ENCODE measurements around the gene FEV. TPM values are rescaled to one million over a fixed set of nuclear protein-coding genes. Genes with fewer than 3 reads are reported as not detected.

The FEV gene
- total and polyA plus RNA-seq, 8 donors = 0.35 to 32.6 (median 1.4) TPM

DNA sequence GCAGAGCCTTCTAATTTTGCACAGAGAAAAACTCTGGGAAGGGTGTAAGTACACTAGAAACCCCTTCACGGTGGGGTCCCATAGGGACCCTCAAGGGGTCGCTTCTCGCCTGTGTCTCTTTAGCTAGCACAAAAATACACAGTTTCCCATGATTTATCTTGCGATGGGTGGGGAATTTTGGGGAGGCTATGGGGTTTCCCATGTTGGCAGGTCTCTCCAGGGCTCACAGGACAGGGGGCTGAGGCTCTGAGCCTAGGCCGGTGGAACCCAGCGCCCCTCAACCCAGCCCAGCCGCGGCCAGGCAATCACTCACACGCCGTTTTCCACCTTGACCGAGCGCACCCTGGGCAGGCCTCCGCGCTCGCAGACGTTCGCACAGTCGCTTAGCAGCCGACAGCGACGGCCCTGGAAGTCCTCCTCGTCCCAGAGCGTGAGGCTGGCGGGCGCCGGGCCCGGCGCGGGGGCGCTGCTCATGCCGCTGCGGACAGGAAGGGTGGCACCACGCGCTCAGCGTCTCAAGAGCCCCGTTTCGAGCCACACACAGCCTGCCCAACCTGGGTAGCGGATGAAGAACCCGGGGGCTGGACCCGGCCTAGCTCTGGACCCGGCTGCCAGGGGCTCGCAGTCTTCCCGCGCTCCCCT lies 7.8 kb upstream of the FEV start:
- peak in 3 of 4 donors; percentile 2 to 17 (median 6) for ATAC-seq
- Histone ChIP-seq H3K36me3 (no peaks in the 10 kb centered on the region), H3K4me1 (peaks cover 10 to 15% (median 13%) of the 10 kb centered on the region in 3 donors), H3K4me3 (peak overlapping the region; percentile 10 to 52 (median 27)), H3K27ac (no peak overlapping the region), H3K9me3 (no peaks in the 10 kb centered on the region), H3K27me3 (peaks cover 0 to 22% (median 0%) of the 10 kb centered on the region in 4 donors)
- 2% methylated on average over 41 to 44 of the region's 44 CpGs for WGBS, 2 donors
- DNase-seq = peak in 2 of 6 donors; percentile 50 to 74
- FAIRE-seq = no peak
- TF ChIP-seq, protein P1, sequence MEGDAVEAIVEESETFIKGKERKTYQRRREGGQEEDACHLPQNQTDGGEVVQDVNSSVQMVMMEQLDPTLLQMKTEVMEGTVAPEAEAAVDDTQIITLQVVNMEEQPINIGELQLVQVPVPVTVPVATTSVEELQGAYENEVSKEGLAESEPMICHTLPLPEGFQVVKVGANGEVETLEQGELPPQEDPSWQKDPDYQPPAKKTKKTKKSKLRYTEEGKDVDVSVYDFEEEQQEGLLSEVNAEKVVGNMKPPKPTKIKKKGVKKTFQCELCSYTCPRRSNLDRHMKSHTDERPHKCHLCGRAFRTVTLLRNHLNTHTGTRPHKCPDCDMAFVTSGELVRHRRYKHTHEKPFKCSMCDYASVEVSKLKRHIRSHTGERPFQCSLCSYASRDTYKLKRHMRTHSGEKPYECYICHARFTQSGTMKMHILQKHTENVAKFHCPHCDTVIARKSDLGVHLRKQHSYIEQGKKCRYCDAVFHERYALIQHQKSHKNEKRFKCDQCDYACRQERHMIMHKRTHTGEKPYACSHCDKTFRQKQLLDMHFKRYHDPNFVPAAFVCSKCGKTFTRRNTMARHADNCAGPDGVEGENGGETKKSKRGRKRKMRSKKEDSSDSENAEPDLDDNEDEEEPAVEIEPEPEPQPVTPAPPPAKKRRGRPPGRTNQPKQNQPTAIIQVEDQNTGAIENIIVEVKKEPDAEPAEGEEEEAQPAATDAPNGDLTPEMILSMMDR (IDR thresholded peaks at IDR 0.05) = no peak
- intact Hi-C loops (cut with DNase I) = no loop called here

- no peak overlapping the region for H3K4me3 ChIP-seq
- no peaks in the 10 kb centered on the region for H3K36me3 ChIP-seq
- TF ChIP-seq, protein P1 (IDR thresholded peaks at IDR 0.05) = no peak
- H3K27ac ChIP-seq = no peak overlapping the region
- intact Hi-C loops (cut with DNase I) = no loop called here
- DNase-seq (no peak), FAIRE-seq (no peak), ATAC-seq (no peak)
- WGBS, 2 donors = 28 to 30% methylated on average over 7 of the region's 7 CpGs
- H3K4me1 ChIP-seq = peaks cover 6 to 13% (median 11%) of the 10 kb centered on the region in 3 donors
- H3K9me3 ChIP-seq = no peaks in the 10 kb centered on the region
- peaks cover 0 to 28% (median 0%) of the 10 kb centered on the region in 4 donors for H3K27me3 ChIP-seq
Measured at GRCh38 chr2:218992196-218992595, 7.2 kb upstream of the FEV start.

DNA sequence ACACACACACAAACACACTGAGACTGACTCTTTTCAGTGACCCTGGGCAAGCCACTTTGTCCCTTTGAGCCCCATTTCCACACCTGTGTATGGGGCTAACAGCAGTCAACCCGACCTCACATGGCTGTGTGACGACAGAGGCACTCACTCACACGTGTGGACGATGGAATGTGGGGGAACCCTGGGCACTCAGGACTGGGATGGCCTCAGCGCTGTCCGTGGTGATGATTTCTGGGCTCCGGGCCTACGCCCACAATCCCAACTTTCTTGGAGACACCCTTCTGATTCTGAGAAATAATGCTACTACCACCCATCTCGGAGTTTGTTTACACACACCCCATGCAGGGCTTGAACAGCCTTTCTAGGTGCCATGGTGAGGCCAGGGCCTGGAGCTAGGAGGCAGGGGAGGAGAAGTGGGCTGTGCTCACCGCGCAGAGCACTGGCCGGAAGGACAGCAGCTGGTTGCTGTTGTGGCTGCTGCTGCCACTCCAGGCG lies 6.7 kb upstream of the FEV start:
- Histone ChIP-seq H3K4me1 (peaks cover 6 to 13% (median 8%) of the 10 kb centered on the region in 3 donors), H3K4me3 (no peak overlapping the region), H3K27ac (no peak overlapping the region), H3K9me3 (no peaks in the 10 kb centered on the region), H3K36me3 (no peaks in the 10 kb centered on the region), H3K27me3 (peaks cover 0 to 28% (median 0%) of the 10 kb centered on the region in 4 donors)
- TF ChIP-seq, protein P1 (IDR thresholded peaks at IDR 0.05) = no peak
- 36 to 49% methylated on average over 13 of the region's 13 CpGs for WGBS, 2 donors
- ATAC-seq (no peak), FAIRE-seq (no peak), DNase-seq (no peak)
- intact Hi-C loops (cut with DNase I) = no loop called here

DNA sequence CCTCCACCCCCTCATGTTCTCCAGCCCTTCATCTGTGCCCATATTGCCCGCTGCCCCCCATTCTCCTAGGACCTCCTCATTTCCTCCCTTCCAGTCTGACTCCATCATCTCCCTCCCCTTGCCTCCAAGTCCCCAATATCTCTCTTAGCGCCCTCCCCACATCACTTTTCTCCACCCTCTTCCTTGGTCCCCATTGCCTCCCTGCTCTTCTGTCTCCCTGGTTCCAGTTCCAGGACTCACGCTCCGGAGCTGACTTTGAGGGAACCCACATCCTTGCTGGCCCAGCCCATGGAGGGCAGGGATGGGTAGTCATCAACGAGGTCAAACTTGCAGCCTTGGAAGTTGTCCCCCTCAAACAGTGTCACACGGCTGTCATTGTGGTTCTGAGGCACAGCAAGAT lies 5.6 kb upstream of the FEV start:
- H3K36me3 ChIP-seq = no peaks in the 10 kb centered on the region
- no peak for ATAC-seq
- intact Hi-C loops (cut with DNase I) = no loop called here
- WGBS, 2 donors = 19 to 25% methylated on average over 6 of the region's 6 CpGs
- DNase-seq = no peak
- H3K4me3 ChIP-seq = no peak overlapping the region
- FAIRE-seq = no peak
- H3K9me3 ChIP-seq = no peaks in the 10 kb centered on the region
- H3K4me1 ChIP-seq = peaks cover 5 to 13% (median 6%) of the 10 kb centered on the region in 3 donors
- H3K27ac ChIP-seq = no peak overlapping the region
- H3K27me3 ChIP-seq = peaks cover 0 to 28% (median 0%) of the 10 kb centered on the region in 4 donors
- TF ChIP-seq, protein P1 (IDR thresholded peaks at IDR 0.05) = no peak

DNA sequence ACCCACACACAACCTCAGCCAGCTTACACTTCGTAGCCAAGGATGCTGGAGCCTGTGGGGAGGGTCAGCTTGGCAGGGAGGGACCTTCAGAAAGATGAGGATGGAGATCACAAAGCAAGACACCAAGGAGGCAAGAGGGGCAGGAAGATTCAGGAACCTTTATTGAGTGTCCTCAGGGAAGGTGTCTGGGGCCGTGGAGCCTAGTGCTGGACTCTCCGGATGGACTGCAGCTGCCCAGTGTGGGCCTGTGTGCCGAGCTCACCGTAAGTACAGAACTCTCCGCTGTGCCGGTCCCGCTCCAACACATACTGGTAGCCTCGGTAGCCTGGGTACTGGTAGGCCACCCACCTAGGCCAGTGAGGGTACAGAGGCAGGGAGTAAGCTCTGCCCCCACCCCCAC lies 5.1 kb upstream of the FEV start:
- Histone ChIP-seq H3K4me1 (peaks cover 4 to 14% (median 6%) of the 10 kb centered on the region in 3 donors), H3K36me3 (no peaks in the 10 kb centered on the region), H3K4me3 (no peak overlapping the region), H3K9me3 (no peaks in the 10 kb centered on the region), H3K27ac (no peak overlapping the region), H3K27me3 (peaks cover 0 to 29% (median 3%) of the 10 kb centered on the region in 4 donors)
- 22 to 24% methylated on average over 9 of the region's 9 CpGs for WGBS, 2 donors
- intact Hi-C loops (cut with DNase I) = no loop called here
- ATAC-seq (no peak), FAIRE-seq (no peak), DNase-seq (peak in 1 of 6 donors; percentile 61)
- TF ChIP-seq, protein P1 (IDR thresholded peaks at IDR 0.05) = no peak
